ENCODE data around the gene C2orf68. TPM values are rescaled to one million over a fixed set of nuclear protein-coding genes. Genes with fewer than 3 reads are reported as not detected.

The C2orf68 gene
- total and polyA plus RNA-seq, 2 of the 13 experiments (the other 11 are each of a cell fraction or from before 2014, with no cell fraction given) = 47.1 to 77.4 TPM

DNA sequence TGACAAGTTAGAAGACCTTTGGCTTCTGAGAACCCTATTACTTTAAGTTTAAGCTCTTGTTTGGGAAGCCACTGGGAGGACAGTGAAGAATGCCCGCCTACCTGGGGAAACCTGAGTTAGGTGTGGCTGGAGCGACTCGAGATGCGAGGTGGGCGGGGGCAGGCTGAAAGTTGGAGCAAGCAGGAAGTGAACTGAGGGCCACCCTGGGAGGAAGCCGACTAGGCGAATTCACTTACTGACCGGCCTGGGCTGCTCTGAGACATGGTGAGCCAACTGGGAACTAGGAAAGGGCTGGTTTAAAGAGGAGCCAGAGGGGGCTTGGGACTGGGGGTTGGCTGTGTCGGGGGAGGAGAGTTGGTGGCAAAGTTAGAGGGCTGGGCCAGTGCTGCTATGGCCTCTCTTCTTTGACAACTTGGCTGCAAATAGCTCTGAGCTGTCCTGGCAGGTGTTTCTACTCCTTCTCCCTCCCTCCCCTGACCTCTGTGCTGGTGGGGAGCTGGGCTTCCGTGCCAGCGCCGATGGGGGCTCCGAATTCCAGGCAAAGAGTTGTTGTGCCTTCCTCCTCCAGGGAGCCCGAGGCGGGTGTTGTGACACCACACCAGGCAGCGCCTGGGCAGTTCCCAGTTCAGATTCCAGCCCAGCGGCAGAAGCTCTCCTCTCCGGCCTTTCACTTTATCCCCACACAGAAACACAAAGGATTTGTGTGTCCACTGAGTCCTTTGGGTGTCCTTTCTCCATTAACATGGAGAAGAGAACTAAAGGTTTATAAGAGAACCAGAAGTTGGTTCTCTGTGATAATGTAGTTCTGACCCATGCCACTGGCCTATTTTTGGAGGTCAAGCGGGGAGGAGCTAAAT is 34.3 kb downstream of the C2orf68 start, which contains the start of gene VAMP8 (continued):
- TF ChIP-seq, protein P1, sequence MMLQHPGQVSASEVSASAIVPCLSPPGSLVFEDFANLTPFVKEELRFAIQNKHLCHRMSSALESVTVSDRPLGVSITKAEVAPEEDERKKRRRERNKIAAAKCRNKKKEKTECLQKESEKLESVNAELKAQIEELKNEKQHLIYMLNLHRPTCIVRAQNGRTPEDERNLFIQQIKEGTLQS (CRISPR knock-in tag; IDR thresholded peaks at IDR 0.05) = no peak
- TF ChIP-seq ZNF552 (CRISPR knock-in tag; IDR thresholded peaks at IDR 0.05; ENCODE audit: borderline replicate concordance) (no peak), HDAC2 (CRISPR knock-in tag; IDR thresholded peaks at IDR 0.05) (0 out of 2 replicates have a peak, but pooled peaks have one; percentile 9), ZNF225 (CRISPR knock-in tag; IDR thresholded peaks at IDR 0.05) (0 out of 2 replicates have a peak, but pooled peaks have one; percentile 11), ZNF605 (CRISPR knock-in tag; IDR thresholded peaks at IDR 0.05) (no peak), ZSCAN22 (CRISPR knock-in tag; IDR thresholded peaks at IDR 0.05) (no peak), FIP1L1 (IDR thresholded peaks at IDR 0.05; ENCODE audit: borderline replicate concordance, insufficient read depth, low read depth, low read length) (no peak), CBX1 (IDR thresholded peaks at IDR 0.05; ENCODE audit: low read depth) (no peak), ZNF7 (CRISPR knock-in tag; IDR thresholded peaks at IDR 0.05) (peak; percentile 20; the same call in 1 of the 2 replicates), ZNF101 (CRISPR knock-in tag; IDR thresholded peaks at IDR 0.05; ENCODE audit: borderline replicate concordance, low read depth) (no peak), ZNF75D (CRISPR knock-in tag; IDR thresholded peaks at IDR 0.05; ENCODE audit: borderline replicate concordance) (no peak), RARG (CRISPR knock-in tag; IDR thresholded peaks at IDR 0.05; ENCODE audit: low read depth) (no peak), YEATS4 (CRISPR knock-in tag; IDR thresholded peaks at IDR 0.05; ENCODE audit: borderline replicate concordance) (no peak), NFE2L1 (CRISPR knock-in tag; IDR thresholded peaks at IDR 0.05; ENCODE audit: borderline replicate concordance) (no peak)
- TF ChIP-seq, protein P2, sequence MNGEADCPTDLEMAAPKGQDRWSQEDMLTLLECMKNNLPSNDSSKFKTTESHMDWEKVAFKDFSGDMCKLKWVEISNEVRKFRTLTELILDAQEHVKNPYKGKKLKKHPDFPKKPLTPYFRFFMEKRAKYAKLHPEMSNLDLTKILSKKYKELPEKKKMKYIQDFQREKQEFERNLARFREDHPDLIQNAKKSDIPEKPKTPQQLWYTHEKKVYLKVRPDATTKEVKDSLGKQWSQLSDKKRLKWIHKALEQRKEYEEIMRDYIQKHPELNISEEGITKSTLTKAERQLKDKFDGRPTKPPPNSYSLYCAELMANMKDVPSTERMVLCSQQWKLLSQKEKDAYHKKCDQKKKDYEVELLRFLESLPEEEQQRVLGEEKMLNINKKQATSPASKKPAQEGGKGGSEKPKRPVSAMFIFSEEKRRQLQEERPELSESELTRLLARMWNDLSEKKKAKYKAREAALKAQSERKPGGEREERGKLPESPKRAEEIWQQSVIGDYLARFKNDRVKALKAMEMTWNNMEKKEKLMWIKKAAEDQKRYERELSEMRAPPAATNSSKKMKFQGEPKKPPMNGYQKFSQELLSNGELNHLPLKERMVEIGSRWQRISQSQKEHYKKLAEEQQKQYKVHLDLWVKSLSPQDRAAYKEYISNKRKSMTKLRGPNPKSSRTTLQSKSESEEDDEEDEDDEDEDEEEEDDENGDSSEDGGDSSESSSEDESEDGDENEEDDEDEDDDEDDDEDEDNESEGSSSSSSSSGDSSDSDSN (CRISPR knock-in tag; IDR thresholded peaks at IDR 0.05) = peak; percentile 84
- TF ChIP-seq, protein P3, sequence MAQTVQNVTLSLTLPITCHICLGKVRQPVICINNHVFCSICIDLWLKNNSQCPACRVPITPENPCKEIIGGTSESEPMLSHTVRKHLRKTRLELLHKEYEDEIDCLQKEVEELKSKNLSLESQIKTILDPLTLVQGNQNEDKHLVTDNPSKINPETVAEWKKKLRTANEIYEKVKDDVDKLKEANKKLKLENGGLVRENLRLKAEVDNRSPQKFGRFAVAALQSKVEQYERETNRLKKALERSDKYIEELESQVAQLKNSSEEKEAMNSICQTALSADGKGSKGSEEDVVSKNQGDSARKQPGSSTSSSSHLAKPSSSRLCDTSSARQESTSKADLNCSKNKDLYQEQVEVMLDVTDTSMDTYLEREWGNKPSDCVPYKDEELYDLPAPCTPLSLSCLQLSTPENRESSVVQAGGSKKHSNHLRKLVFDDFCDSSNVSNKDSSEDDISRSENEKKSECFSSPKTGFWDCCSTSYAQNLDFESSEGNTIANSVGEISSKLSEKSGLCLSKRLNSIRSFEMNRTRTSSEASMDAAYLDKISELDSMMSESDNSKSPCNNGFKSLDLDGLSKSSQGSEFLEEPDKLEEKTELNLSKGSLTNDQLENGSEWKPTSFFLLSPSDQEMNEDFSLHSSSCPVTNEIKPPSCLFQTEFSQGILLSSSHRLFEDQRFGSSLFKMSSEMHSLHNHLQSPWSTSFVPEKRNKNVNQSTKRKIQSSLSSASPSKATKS (CRISPR knock-in tag; IDR thresholded peaks at IDR 0.05) = 0 out of 2 replicates have a peak, but pooled peaks have one; percentile 59
- TF ChIP-seq, protein P4, sequence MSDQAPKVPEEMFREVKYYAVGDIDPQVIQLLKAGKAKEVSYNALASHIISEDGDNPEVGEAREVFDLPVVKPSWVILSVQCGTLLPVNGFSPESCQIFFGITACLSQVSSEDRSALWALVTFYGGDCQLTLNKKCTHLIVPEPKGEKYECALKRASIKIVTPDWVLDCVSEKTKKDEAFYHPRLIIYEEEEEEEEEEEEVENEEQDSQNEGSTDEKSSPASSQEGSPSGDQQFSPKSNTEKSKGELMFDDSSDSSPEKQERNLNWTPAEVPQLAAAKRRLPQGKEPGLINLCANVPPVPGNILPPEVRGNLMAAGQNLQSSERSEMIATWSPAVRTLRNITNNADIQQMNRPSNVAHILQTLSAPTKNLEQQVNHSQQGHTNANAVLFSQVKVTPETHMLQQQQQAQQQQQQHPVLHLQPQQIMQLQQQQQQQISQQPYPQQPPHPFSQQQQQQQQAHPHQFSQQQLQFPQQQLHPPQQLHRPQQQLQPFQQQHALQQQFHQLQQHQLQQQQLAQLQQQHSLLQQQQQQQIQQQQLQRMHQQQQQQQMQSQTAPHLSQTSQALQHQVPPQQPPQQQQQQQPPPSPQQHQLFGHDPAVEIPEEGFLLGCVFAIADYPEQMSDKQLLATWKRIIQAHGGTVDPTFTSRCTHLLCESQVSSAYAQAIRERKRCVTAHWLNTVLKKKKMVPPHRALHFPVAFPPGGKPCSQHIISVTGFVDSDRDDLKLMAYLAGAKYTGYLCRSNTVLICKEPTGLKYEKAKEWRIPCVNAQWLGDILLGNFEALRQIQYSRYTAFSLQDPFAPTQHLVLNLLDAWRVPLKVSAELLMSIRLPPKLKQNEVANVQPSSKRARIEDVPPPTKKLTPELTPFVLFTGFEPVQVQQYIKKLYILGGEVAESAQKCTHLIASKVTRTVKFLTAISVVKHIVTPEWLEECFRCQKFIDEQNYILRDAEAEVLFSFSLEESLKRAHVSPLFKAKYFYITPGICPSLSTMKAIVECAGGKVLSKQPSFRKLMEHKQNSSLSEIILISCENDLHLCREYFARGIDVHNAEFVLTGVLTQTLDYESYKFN (CRISPR knock-in tag; conservative IDR thresholded peaks at IDR 0.05) = no peak
- TF ChIP-seq, protein P5, sequence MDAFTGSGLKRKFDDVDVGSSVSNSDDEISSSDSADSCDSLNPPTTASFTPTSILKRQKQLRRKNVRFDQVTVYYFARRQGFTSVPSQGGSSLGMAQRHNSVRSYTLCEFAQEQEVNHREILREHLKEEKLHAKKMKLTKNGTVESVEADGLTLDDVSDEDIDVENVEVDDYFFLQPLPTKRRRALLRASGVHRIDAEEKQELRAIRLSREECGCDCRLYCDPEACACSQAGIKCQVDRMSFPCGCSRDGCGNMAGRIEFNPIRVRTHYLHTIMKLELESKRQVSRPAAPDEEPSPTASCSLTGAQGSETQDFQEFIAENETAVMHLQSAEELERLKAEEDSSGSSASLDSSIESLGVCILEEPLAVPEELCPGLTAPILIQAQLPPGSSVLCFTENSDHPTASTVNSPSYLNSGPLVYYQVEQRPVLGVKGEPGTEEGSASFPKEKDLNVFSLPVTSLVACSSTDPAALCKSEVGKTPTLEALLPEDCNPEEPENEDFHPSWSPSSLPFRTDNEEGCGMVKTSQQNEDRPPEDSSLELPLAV (CRISPR knock-in tag; conservative IDR thresholded peaks at IDR 0.05; ENCODE audit: low read depth) = no peak
